Colon (tissue), 2 donors: ENCODE results near the gene ALMS1.
"Not testable (repeated sequence)": the region's sequence is repeated elsewhere in the genome, so short reads cannot be mapped to it uniquely, and the experiment has no call there.

ENCODE experiments used
- FAIRE-seq: peaks from 2 replicates; lab custom pipeline; 2012; peaks lifted over from hg19 to GRCh38; lab: Jason Lieb, UNC
- donor health status: control.
- donor health status: control.

Gene ALMS1

GRCh38 chr2:73516033-73516432 is 130.4 kb downstream of the ALMS1 start:
- no peak for FAIRE-seq

GRCh38 chr2:73528688-73529087 is 143.1 kb downstream of the ALMS1 start:
- no peak for FAIRE-seq

- not testable (repeated sequence) for FAIRE-seq
These were observed 145.1 kb downstream of the ALMS1 start for GRCh38 chr2:73530773-73531172.

DNA sequence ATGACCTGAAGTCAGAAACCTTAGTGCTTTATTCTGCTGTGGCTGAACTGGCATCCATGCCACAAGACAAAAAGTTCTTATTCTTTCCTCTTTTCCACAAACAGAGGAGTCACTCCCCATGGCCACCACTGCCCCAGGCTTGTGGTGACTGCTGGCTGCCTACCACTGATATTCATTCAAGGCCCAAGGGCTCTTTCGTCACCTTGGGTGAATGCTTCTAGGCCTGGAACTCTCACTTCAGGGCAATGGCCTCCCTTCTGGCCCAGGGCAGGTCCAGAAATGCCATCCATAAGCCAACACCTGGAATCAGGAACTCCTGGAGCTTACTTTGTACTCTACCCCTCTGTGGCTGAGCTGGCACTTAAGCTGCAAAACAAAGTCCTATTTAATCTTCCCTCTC is 146.7 kb downstream of the ALMS1 start:
- no peak for FAIRE-seq

DNA sequence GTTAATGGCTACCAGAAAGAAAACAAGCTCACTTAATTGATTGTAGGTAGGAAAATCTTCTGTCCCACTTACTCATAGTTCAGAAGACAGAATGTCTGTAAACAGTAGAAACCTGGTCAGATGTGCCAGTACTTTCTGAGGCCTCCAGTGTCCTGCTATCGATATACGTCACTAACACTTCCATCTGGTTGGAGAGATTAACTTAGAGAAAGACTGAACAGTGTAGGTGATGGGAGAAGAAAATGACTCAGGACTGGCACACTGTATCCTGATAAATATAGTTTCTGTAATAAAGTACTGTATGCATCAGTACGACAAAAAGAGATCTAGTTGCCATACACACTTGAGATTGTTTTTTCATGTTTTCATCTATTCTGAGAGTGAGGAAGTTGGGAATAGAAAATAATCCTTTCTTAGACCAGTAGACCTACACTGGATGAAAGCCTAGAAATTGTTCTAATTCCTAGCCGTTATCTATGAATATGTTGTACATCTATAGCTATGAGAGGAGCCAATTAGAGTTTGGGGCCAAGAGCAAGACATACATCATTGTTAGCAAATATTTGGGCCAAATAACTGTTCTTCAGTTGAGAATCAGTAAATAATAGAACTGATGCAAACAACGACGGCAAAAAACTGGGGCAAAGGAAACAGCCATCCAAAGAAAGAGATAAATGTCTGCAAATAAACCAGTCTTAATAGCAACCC is 150.7 kb downstream of the ALMS1 start:
- no peak for FAIRE-seq

DNA sequence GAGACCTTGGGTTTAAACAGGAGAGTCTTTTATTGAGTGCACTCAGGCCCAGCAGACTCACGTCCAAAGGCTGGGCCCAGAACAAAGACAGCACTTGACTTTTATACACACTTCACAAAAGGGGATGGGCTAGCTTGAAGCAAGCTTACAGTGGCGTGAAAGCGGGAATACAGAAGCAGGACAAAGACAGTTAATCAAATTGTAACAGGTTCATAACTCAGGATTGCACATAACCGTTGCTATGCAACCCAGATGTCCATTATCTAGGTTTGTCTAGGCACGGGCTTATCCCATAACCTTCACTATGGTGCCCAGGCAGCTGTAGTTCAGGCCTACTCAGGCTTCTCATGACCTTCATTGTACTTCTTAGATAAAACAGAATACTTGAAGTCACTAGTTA is 175.2 kb downstream of the ALMS1 start:
- FAIRE-seq, result peak; percentile 83

DNA sequence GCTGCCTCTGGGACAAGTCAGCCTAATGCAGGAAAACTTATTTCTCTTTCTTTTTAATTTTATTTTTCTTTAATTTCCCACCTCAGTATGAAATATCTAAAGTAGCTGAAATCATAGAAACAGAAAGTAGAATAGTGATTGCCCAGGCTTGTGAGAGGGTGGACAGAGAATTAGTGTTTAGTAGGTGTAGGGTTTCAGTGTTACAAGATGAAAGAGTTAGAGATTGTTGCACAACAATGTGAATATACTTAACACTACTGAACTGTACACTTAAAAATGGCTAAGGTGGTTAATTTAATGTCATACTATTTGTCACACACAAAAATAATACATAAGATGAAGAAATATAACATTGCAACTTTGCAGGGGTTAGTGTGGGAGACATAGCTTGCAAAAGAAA is 175.8 kb downstream of the ALMS1 start:
- FAIRE-seq, result no peak

DNA sequence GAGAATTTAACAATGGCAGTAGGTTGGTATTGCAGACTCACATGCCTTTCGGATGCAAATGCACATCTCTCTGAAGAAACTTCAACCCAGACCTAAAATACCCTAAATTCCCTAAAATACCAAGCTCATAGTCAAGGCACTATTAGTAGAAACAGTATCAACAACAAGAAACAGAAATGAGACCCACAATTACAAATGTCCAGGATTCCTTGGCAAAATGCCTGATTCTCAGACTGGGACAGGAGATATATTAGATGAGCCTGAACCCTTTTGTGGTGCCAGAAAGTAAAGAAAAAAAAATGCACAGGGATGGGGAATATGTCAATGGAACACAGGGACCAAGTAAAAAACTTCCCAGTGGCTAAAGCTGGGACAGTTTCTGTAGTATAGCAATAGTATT is 179.3 kb downstream of the ALMS1 start:
- no peak for FAIRE-seq

DNA sequence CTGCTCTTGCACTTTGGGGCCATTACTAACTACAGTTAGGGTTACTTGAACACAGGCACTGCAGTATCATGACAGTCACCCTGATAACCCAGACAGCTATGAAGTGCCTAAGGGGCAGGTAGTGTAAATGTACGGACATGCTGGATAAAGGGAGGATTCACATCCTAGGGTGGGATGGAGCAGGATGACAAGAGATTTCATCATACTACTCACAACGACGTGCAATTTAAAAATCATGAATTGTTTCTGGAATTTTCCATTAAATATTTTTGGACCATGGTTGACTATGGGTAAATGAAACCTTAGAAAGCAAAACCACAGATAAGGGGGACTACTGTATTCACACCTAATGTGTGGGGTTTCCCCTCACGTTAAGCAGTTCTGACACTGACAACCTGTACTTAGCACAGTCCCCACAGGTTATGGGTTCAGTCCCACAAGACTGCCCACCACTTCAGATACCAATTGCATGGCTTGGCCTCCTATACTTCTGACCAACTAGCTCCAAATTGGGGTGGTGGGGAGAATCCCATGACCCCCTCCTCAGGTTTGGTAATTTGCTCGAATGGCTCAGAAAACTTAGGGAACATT is 180.7 kb downstream of the ALMS1 start:
- FAIRE-seq, result no peak

DNA sequence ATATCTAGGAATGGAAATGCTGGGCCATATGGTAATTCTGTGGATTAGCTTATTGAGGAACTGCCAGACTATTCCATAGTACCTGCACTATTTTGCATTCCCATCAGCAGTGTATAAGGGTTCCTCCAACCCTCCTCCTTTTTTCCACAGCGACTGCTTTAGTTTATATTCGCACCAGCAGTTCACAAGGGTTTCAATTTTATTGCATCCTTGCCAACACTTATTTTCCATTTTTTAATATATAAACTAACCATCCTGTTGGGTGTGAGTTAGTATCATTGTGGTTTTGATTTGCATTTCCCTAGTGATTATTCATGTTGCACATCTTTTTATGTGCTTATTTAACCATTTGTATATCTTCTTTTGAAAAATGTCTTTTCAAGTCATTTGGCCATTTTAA is 189.6 kb downstream of the ALMS1 start:
- no peak for FAIRE-seq

GRCh38 chr2:73582364-73582763 is 196.7 kb downstream of the ALMS1 start:
- FAIRE-seq, result no peak

GRCh38 chr2:73588177-73588576 is 202.5 kb downstream of the ALMS1 start:
- FAIRE-seq, result no peak

DNA sequence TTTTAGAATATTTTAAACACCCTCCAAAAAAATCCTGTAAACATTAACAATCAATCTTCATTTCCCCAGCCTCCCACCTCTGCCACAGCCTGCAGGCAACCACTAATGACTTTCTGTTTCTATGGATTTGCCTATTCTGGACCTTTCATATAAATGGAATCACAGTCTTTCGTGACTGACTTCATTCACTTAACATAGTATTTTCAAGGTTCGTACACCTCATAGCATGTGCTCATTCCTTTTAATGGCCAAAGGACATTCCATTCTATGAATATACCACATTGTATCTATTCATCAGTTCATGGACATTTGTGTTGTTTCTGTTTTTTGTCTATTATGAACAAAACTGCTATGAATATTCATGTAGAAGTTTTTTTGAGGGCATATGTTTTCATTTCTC is 208.0 kb downstream of the ALMS1 start:
- no peak for FAIRE-seq

DNA sequence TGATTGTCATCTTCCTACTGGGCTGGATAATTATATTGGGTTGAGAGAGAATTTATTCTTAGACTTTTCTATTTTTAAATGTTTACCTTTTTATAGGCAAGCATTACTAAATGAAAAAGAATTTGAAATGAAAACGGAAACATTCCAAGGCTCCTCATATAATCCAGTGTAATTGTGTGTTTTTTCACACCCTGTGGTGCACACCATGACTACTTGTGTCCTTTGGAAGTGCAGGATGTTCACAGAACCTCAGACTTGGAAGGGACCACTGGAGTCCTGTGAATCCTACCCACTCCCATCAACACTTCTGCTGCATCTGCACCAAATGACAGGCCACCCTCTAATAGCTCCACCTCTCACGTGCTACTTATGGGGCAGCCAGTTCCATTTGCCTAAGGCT is 208.6 kb downstream of the ALMS1 start:
- no peak for FAIRE-seq

GRCh38 chr2:73601780-73602179 is 216.1 kb downstream of the ALMS1 start:
- FAIRE-seq, result no peak

- not testable (repeated sequence) for FAIRE-seq
These were observed 217.5 kb downstream of the ALMS1 start for GRCh38 chr2:73603099-73603588.

DNA sequence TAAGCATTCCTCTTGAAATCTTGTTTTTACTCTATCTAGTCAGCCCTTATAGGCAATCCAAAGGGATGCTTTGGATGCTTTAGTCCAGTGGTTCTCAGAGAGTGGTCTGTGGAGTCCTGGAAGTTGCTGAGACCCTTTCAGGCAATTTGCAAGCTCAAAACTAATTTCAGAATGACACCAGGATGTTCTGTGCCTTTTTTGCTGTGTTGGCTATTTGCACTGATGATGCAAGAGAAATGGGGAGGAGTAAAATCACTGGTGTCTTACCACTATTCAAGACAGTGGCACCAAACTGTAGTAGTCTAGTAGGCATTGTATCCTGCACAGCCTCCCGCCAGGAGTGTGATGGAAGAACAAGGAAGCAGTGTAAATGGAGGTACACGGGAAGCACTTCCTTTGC is 219.0 kb downstream of the ALMS1 start:
- FAIRE-seq, result not testable (repeated sequence)

GRCh38 chr2:73610111-73610510 is 224.5 kb downstream of the ALMS1 start:
- no peak for FAIRE-seq

DNA sequence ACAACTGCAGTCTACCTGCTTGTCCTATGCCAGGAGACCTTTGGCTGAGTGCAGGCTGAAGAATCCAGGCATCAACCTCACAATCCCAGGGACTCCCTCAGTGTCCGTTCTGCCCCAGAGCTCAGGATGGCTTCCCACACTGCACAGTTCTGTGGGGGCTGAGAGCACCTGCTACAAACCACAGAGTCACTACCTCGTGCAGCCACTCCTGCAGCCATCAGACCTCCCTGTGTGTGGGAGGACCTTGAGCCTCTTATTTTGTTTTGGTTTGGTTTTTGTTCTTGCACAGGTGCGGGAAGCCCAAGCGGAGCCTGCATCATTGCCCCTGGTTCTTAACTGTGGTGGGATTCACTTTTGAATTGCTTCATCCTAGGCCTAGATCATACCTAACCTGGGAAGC is 225.6 kb downstream of the ALMS1 start:
- no peak for FAIRE-seq

- FAIRE-seq, result no peak
These were observed 226.2 kb downstream of the ALMS1 start for GRCh38 chr2:73611867-73612266.

GRCh38 chr2:73614105-73614504 is 228.5 kb downstream of the ALMS1 start:
- no peak for FAIRE-seq

DNA sequence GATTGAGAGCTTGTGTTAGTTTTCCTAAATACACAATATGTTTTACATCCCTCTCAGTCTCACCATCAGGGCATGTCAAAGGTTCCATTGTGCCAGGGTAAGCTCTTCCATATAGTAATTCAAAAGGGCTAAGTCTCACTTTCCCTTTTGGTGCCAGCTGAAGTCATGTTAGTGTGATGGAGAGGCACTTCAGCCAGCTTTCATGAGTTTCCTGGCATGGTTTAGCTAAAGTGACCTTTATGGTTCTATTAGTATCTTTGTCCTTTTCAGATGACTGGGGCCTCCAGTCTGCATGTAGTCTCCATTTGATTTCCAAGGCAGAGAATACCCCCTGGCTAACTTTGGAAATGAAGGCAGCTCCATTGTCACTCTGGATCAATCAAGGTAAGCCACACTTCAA is 229.4 kb downstream of the ALMS1 start:
- FAIRE-seq, result no peak

DNA sequence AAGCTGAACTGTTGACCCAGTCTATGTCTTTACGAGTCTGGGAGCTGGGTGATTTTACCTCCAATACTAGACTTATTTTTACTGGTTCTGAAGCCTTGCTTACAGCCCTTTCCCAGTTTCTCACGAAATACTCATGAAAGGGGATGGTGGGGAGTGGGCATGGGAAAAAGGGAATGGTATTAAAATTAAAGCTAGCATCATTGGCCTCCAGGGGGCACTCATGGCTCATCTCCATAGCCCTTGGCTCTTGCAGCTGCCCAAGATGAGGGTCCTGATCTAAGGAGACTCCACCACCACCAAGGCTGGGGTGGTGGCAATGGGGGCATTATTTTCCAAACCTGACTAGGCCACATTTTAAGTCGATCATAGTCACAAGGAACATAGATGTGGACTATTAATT is 234.3 kb downstream of the ALMS1 start:
- not testable (repeated sequence) for FAIRE-seq

DNA sequence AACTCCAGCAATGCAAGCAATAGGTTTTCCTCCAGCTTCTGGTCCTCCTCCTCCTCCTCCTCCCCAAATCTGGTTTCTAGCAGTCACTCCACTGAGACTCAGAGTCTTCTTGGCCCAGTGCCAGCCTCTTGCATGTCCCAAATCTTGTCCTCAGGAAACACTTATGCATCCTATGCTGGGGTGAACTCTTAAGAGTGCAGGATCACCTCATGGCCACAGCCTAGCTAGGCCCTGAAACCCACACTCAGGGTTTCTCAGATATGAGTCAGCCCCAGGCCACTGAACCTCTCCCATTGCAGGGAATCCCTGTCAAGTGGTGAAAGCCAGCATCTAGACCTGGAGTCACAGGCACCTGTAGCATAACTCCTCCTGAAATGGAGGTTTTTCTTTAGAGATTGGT is 238.4 kb downstream of the ALMS1 start:
- FAIRE-seq, result not testable (repeated sequence)
